ENCODE data around the gene HAND1.
A peak's percentile ranks its signal among the peaks of the same experiment; 100 is the strongest.

Gene HAND1

GRCh38 chr5:154477382-154478223, 424 bp downstream of the HAND1 start:
- DNase-seq = no peak

DNA sequence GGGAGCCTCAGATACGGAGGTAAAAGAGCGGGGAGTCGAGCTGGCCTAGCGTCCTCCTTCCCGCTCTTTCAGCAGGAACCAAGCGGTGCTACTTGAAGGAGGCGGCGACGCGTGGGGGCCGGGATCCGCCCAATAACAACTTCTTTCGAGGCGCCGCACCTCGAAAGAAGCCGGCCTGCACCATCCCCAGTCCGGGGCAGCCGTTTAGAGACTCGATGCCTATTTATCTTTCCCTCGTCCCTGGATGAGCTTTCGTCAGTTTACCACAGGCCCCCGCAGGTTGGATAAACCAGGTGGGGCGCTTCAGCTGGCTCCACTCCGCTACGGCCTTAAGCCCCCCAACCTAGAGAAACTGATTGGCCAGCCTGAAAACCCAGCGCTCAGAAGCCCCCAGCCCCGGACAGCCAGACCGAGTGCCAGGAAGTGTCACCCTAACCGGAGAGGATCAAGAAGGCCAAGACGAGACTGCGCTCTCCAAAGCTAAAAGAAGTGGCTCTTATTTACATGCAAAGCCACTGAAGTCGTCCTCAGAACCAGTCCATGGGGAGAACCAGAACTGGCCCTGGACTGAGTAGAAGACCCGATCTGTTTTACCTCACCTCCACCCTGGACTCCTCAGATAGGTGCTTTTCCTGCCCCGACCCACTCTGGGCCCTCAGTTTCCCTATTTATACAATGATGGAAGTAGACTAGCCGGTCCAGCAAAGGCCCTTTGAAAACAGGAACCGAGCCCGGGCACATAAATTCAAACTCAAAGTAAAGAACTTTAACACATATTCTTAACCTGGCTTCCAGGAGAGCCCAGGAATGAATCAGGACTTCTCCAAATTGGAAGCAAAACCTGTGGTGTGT, 1.4 kb downstream of the HAND1 start:
- DNase-seq = no peak

- DNase-seq = no peak
Observed at GRCh38 chr5:154475591-154476353, 2.3 kb downstream of the HAND1 start.

- DNase-seq = no peak
Observed at GRCh38 chr5:154474396-154475334, 3.4 kb downstream of the HAND1 start.

DNA sequence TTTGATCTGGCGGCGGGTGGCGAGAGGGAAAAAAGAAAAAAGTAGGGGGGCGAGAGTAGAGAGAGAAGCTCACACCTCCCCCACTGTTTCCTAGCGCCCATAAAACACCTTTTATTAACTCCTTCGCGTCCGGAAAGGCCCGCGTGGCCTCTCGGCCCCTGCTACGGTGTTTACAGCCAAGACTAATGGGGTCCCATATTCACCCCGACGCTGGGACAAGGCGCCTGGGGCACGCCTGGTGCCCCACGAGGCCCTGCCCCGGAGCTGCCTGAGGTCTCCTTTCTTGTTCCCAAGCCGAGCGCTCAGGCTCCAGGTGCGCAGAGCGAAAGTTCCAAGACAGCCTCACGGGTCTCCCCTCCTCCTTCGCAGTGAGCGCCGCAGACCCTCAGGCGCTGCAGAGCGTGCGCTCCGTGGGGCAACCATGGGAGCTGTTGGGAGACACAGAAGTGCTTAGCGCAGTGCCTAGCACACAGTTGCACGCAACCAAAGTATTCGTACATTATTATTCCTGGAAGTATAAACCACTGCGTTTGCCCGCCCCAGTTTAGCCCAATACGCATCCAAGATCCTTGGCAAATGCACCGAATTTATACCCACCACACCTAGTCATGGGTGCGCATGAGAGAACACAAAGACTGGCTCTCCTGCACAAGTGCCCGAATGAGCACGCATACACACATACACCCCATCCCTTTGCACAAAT, 4.3 kb downstream of the HAND1 start:
- DNase-seq = no peak

DNA sequence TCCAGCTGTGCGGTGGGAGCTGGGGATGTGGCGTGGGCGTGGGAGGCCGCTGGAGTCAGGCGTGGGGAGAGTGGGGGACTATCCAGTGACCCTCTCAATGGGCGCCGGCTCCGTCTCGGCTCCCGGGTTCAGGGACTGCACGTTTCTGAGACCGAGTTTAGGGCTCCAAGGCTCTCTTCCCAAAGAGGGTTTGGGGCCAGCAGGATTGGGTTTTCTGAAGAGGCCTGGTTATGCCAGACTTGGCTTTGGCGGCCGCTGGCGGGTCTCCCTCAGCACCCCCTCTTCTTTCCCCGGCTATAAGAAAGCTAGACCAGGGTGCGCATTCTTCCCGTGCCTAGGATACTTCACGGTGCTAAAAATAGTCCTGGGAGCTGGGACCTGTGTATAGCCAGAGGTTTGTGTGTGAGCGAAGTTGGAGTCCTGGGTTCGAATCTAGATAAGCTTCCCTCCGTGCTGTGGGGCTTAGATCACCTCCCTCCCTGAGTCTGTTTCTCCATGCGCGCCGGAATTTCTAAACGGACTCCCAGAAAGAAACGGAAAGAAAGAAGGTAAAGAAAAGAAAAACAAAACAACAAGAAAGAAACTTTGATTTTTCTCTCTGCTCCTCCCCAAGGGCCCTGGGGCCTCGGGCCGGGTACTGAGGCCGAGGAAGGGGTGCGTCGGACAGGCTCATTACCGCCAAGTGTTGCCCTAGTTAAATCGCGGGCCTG, 5.0 kb downstream of the HAND1 start:
- DNase-seq = no peak

GRCh38 chr5:154470947-154471870, 6.8 kb downstream of the HAND1 start:
- no peak for DNase-seq

GRCh38 chr5:154470137-154470536, 7.9 kb downstream of the HAND1 start:
- DNase-seq = no peak

DNA sequence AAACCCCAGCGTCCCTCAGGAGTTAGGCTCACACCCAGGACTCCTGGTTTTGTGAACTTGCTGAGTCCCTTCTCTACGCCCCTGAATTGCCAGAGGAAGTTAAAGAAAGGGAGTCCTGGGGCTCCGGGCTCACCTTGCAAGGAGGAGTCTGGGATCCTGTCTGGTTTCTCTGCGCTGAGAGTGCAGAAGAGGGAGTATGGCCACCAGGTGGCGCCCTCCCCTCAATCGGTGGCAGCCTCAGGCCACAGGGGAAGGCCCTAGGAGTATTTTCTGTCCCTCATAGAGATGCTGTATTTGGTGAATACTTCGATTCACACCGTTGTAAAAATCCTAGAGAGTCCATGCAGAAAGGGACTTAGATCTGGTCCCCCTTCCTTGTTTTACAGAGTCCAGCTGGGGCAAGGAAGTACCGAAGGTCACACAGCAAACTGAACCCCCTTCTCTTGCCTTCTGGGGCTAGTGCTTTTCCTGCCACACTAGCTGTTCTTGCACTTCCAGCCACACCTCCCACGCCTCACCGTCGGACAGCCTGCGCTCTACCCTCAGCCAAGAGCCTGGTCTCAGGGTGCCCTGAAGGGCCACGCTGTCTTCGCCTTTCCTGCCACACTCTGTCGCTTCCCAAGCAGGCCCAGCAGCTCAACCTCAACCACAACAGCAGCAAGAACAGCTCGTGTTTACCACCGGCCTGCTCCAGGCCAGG, 10.2 kb downstream of the HAND1 start:
- DNase-seq = peak; percentile 73

DNA sequence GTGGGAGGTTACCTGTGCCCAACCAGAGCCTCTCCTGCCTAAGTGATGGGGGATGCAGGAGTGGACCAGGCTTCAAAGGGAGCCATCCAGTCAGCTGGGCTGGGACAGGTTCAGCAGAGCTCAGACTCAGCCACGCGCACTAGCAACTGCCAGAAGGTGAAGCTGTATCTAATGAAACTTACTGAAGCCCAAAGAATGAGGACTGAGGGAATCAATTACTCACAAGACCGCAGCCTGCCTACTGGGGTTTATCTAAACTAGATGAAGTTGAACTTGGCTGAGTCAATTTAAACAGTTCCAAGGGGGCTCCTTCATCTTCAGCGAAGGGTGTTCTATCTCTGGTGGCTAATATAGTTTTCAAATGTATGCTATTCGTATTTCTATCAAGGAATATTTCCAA, 11.4 kb downstream of the HAND1 start:
- DNase-seq = no peak

DNA sequence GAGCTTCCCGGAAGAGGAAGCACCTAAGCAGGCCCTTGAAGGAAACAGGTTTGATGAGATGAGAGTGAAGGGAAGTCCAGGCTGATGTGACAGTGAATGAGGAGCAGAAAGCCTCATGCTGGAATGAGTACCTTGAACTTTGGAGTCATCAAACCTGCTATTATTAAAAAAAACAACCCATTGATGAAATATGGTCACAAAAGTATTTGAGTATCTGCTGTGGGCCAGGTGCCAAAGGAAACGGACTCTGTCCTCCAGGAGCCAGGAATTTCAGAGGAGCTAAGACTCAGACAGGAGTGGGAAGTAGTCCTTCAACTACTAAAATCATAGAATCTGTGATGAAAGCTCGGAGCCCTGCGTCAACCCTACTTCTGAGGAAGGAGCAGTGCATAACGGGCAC, 11.9 kb downstream of the HAND1 start:
- DNase-seq = no peak

DNA sequence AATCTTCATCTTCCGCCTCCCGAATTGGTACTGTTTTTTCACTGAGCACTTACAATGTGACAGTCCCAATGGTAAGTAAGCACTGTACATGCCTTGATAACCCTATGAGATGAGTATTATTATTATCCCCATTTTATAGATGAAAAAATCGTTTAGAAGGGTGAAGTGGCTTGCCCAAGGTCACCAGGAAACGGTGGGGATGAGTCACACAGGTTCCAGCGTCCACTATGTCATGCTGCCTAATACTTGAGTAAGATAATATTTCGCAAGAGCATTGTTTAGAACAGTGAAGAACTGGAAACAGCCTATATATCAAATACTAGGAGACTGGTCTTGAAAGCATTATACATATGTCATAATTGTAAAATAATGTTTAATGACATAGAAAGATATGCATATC, 12.9 kb downstream of the HAND1 start:
- no peak for DNase-seq

- no peak for DNase-seq
Observed at GRCh38 chr5:154464438-154464837, 13.6 kb downstream of the HAND1 start.

GRCh38 chr5:154461531-154461930, 16.5 kb downstream of the HAND1 start:
- no peak for DNase-seq

DNA sequence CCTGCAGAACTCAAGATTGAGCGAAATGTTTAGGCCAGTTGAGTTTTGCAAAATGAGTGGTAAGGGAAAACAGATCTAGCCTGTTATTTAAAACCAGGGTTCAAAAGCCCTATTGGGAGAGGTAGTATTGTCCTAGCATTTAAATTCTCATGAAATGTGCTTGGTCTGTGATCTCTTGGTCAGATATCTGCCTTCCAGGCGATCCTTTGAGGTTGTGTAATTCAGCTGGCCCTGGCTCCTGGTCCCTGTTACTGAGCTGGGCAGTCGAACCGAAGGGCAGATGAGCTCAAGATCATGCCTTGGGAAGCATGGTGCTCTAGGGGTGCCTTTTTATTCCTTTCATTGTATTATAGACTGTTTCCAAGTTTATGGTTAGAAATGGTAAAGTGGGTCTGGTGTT, 17.9 kb downstream of the HAND1 start:
- no peak for DNase-seq

DNA sequence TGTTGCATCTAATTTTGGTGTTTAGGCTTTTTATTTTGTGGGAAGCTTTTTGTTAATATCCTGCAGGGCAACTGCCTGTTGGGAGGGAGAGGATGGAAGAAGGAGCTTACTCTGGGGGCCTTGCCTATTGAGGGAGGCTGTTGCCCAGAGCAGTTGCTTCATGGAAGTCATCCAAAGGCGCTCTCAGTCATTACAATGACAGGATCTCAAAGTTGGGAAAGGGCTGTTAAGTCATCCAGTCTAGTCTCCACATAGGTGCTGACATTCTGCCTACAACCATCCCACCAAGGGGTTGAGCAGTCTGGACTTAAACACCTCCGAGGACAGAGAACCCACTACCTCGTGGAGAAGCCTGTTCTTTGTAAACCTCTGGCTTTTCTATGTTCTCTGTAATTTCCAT, 19.0 kb downstream of the HAND1 start:
- no peak for DNase-seq

- DNase-seq = no peak
Observed at GRCh38 chr5:154456540-154456939, 21.5 kb downstream of the HAND1 start.

GRCh38 chr5:154455585-154455984, 22.4 kb downstream of the HAND1 start:
- DNase-seq = no peak

DNA sequence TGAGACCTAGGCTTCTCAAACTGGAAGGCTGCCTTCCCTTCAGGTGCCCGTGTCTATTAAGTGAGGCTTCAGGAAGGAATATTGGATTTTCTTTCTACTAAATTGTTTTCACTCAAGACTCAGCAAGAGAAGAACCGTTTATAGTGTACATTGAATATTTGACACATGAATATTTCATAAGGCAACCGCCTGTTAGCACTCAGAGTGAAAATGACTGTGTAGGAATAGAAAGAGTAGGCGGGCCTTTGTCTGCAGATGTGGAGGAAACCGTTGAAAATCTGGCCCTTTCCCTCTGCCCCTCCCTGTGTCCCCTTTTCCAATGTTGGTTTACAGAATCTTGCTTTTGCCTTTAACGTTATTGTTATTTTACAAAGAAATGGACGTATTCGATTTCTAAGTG, 26.1 kb downstream of the HAND1 start:
- DNase-seq = no peak
